H1 (cell line): ENCODE results near the gene UGT1A10.

Experiments
- CREB1 ChIP-seq: IDR thresholded peaks from 2 replicates; pipeline ENCODE4 v1.6.1; 2012; ENCODE audit warnings: inconsistent platforms
- EGR1 ChIP-seq: IDR thresholded peaks from 2 replicates; pipeline ENCODE4 v1.6.1; 2011; ENCODE audit warnings: low read depth, low read length, borderline replicate concordance
- HDAC2 ChIP-seq, 2 experiments: fragments of 300-600 bp in 1 of 2; sonication (generic) in 1 of 2; IDR thresholded peaks; 2 replicates each; pipeline ENCODE4 v1.6.1; 2011 to 2012; ENCODE audit warnings: low read depth in 2 of 2, low read length in 2 of 2, mild to moderate bottlenecking in 2 of 2, moderate library complexity in 2 of 2, borderline replicate concordance in 1 of 2, inconsistent platforms in 1 of 2
- NRF1 ChIP-seq: IDR thresholded peaks from 2 replicates; pipeline ENCODE4 v1.6.1; 2011; ENCODE audit warnings: mild to moderate bottlenecking, low read depth, low read length, improper control_type of control experiment
- POLR2AphosphoS5 ChIP-seq: IDR thresholded peaks from 2 replicates; pipeline ENCODE4 v1.6.1; 2011; ENCODE audit warnings: low read depth, low read length
- TF ChIP-seq, protein P1 (sequence below), 3 experiments: IDR thresholded peaks; 1 replicate in 2 of 3; 2 replicates in 1 of 3; pipeline versions ENCODE4 v1.5.1 to v1.6.1; 2011; ENCODE audit warnings: low read length in 3 of 3, mild to moderate bottlenecking in 3 of 3, inconsistent platforms in 2 of 3, low read depth in 1 of 3, moderate library complexity in 1 of 3; ENCODE audit not compliant: insufficient read depth in 1 of 3; ENCODE audit errors: control extremely low read depth in 1 of 3

DNA sequence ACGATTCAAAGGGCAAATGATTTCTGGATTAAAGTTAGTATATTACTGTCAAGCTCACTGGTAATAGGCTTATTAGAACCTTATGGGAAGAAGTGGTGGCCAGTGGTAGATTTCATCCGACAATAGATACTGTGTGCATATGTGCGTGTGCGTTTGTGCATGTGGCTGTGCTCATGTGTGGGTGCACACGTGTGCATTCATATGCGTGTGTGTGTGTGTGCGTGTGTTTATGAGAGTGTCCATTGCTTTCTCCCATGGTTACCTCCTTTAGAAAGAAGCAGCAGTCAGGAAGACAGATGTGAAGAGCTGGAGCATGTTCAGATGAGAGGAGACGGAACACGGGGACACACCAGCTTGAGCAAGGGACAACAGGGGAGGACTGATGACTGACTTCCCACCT is 133.0 kb downstream of the UGT1A10 start:
- TF ChIP-seq HDAC2 (IDR thresholded peaks at IDR 0.05; ENCODE audit: borderline replicate concordance in 1 of 2, low read depth in 2 of 2, low read length in 2 of 2) (no peak), POLR2AphosphoS5 (no peak), NRF1 (no peak), CREB1 (no peak), EGR1 (no peak)
- TF ChIP-seq, protein P1, sequence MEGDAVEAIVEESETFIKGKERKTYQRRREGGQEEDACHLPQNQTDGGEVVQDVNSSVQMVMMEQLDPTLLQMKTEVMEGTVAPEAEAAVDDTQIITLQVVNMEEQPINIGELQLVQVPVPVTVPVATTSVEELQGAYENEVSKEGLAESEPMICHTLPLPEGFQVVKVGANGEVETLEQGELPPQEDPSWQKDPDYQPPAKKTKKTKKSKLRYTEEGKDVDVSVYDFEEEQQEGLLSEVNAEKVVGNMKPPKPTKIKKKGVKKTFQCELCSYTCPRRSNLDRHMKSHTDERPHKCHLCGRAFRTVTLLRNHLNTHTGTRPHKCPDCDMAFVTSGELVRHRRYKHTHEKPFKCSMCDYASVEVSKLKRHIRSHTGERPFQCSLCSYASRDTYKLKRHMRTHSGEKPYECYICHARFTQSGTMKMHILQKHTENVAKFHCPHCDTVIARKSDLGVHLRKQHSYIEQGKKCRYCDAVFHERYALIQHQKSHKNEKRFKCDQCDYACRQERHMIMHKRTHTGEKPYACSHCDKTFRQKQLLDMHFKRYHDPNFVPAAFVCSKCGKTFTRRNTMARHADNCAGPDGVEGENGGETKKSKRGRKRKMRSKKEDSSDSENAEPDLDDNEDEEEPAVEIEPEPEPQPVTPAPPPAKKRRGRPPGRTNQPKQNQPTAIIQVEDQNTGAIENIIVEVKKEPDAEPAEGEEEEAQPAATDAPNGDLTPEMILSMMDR (IDR thresholded peaks at IDR 0.05; ENCODE audit: control extremely low read depth in 1 of 3, insufficient read depth in 1 of 3, low read depth in 1 of 3, low read length in 3 of 3) = no peak
